Left lung (tissue), 10 donors: ENCODE results near the gene LGR4. TPM values are rescaled to one million over a fixed set of nuclear protein-coding genes. Genes with fewer than 3 reads are reported as not detected.
"Not testable (repeated sequence)": the region's sequence is repeated elsewhere in the genome, so short reads cannot be mapped to it uniquely, and the experiment has no call there.

Source experiments
- ATAC-seq: fragments of 200-7000 bp; cut with Tn5 transposase; one replicate; pipeline ENCODE4 v1.9.1; 2020; ENCODE audit warnings: moderate library complexity
- DNase-seq, 4 donors: peaks; one replicate each; pipeline ENCODE4 v3.0.0-alpha.2; 2013 to 2020
- H3K27ac ChIP-seq, 2 donors: fragments of 200-600 bp; sonication (generic) in 1 of 2; one replicate each; pipeline versions ENCODE4 v1.5.0 to v1.8.0; 2020 to 2021
- H3K27me3 ChIP-seq, 2 donors: fragments of 200-600 bp; sonication (generic) in 1 of 2; one replicate each; pipeline versions ENCODE4 v1.5.0 to v1.8.0; 2020 to 2021
- H3K36me3 ChIP-seq, 2 donors: fragments of 200-600 bp; sonication (generic) in 1 of 2; one replicate each; pipeline versions ENCODE4 v1.5.0 to v1.8.0; 2020 to 2021
- H3K4me1 ChIP-seq, 2 donors: fragments of 200-600 bp; one replicate each; pipeline ENCODE4 v1.8.0; 2021
- H3K4me3 ChIP-seq, 2 donors: fragments of 200-600 bp; sonication (generic) in 1 of 2; one replicate each; pipeline versions ENCODE4 v1.5.0 to v1.8.0; 2020 to 2021; ENCODE audit warnings: mild to moderate bottlenecking in 1 of 2
- H3K9me3 ChIP-seq, 2 donors: fragments of 200-600 bp; sonication (generic) in 1 of 2; one replicate each; pipeline versions ENCODE4 v1.5.0 to v1.8.0; 2020 to 2021
- intact Hi-C, 2 donors: fragments of 100-400 bp; cut with DNase I; formaldehyde crosslinking; loops; one replicate each; pipeline versions ENCODE4 v1.11.2 to v1.14.2; 2022
- polyA plus RNA-seq, 6 donors: library from polyadenylated mRNA; unstranded; fragments of 120-200 nt; gene quantifications; one replicate each; pipeline ENCODE4 v1.2.1, GENCODE V29; 2013; ENCODE audit not compliant: insufficient read length in 6 of 6
- total RNA-seq, 2 donors: library from RNA; stranded (reverse); fragmentation: NEBNext Ultra II Directional; extraction: Animal tissue kit (Norgen Biotek cat#: 25700); gene quantifications; one replicate each; pipeline ENCODE4 v1.2.1, GENCODE V29; 2021
- TF ChIP-seq, protein P1 (sequence below), 2 donors: fragments of 200-600 bp; sonication (generic) in 1 of 2; IDR thresholded peaks; one replicate each; pipeline versions ENCODE4 v1.5.0 to v1.8.0; 2021; ENCODE audit warnings: antibody characterized with exemption in 2 of 2
- donor health status: DM: no; HTN: yes; CAD: no.
- donor health status: DM: no; HTN: no; CAD: no.

The LGR4 gene
- total and polyA plus RNA-seq, 8 donors: 4.0 to 23.7 (median 21.7) TPM

- ATAC-seq (no peak), DNase-seq (no peak)
- TF ChIP-seq, protein P1, sequence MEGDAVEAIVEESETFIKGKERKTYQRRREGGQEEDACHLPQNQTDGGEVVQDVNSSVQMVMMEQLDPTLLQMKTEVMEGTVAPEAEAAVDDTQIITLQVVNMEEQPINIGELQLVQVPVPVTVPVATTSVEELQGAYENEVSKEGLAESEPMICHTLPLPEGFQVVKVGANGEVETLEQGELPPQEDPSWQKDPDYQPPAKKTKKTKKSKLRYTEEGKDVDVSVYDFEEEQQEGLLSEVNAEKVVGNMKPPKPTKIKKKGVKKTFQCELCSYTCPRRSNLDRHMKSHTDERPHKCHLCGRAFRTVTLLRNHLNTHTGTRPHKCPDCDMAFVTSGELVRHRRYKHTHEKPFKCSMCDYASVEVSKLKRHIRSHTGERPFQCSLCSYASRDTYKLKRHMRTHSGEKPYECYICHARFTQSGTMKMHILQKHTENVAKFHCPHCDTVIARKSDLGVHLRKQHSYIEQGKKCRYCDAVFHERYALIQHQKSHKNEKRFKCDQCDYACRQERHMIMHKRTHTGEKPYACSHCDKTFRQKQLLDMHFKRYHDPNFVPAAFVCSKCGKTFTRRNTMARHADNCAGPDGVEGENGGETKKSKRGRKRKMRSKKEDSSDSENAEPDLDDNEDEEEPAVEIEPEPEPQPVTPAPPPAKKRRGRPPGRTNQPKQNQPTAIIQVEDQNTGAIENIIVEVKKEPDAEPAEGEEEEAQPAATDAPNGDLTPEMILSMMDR (IDR thresholded peaks at IDR 0.05): no peak
Observed at GRCh38 chr11:27348340-27348873, 124.2 kb downstream of the LGR4 start.

DNA sequence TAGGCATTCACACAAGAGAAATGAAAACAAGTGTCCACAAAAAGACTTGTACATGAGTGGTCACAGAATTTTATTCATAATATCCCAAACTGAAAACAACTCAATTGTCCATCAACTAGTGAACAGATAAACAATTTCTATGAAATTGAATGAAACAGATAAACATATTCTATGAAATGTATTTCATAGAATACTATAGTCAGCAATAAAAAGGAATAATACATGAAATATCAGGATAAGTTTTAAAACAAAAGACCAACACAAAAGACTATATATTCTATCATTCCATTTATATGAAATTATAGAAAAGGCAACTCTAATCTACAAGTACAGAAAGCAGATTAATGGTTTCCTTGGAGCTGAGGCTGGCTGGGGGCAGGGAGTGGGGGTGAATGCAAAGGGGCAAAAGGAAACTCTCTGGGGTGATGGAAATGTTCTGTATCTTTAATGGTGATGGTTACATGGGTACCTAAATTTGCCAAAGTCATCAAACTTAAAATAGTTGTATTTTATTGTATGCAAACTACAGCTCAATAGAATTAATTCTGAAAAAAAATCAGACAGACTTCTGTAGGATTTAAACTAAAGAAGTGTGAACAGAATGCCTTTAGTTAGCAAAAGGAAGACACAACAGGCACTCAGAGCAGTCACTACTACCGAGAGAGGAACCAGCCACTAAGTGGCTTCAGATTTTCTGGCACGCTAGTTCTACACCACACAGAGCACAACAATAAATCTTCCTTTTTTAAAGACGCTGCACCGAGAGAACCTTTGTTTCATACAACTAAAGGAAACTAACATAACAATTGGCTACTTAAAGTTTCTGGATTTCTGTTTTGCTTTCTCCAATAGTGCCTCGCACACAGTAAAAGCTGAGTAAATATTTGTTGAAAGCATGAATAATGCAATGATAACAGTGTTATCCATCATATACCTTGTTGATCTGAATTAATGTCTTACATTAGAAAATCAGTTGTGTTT lies 124.9 kb downstream of the LGR4 start:
- Histone ChIP-seq H3K36me3 (no peaks in the 10 kb centered on the region), H3K27me3 (no peaks in the 10 kb centered on the region), H3K4me1 (no peaks in the 10 kb centered on the region), H3K4me3 (no peak overlapping the region), H3K27ac (no peak overlapping the region), H3K9me3 (no peaks in the 10 kb centered on the region)
- no peak for ATAC-seq
- TF ChIP-seq, protein P1 (IDR thresholded peaks at IDR 0.05): no peak
- no peak for DNase-seq
- intact Hi-C loops: no loop called here

More at GRCh38 chr11:27348340-27348873, 124.2 kb downstream of the LGR4 start:
- Histone ChIP-seq H3K36me3 (no peaks in the 10 kb centered on the region), H3K27me3 (no peaks in the 10 kb centered on the region), H3K4me1 (no peaks in the 10 kb centered on the region), H3K9me3 (no peaks in the 10 kb centered on the region), H3K4me3 (no peak overlapping the region), H3K27ac (no peak overlapping the region)
- intact Hi-C loops: no loop called here

DNA sequence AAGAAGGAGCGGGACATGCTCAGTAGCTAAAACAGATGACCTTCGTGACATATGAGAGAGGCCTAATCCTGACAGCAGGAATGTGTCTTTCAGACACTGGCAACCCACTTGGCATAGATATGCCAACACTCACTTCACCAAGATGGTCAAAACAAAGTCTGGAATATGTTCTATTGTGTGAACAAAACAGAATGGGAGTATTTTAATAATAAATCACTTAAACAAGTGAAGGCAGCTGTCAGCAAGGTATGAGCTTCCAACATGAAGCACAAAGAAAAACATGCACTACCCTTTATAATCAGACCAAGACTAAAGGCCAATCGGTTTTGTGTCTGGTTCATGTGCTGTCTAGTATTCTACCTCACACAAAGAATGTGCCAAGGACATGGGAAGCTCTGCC lies 132.6 kb downstream of the LGR4 start:
- Histone ChIP-seq H3K4me1 (no peaks in the 10 kb centered on the region), H3K36me3 (no peaks in the 10 kb centered on the region), H3K4me3 (no peak overlapping the region), H3K9me3 (no peaks in the 10 kb centered on the region), H3K27ac (no peak overlapping the region), H3K27me3 (no peaks in the 10 kb centered on the region)
- ATAC-seq (no peak), DNase-seq (no peak)
- TF ChIP-seq, protein P1 (IDR thresholded peaks at IDR 0.05): no peak
- intact Hi-C loops: no loop called here

- H3K36me3 ChIP-seq, intact Hi-C loops, H3K27ac ChIP-seq, H3K9me3 ChIP-seq, H3K4me1 ChIP-seq, H3K27me3 ChIP-seq, ATAC-seq, H3K4me3 ChIP-seq, DNase-seq: not testable (repeated sequence)
Observed at GRCh38 chr11:27334764-27335163, 137.8 kb downstream of the LGR4 start.

DNA sequence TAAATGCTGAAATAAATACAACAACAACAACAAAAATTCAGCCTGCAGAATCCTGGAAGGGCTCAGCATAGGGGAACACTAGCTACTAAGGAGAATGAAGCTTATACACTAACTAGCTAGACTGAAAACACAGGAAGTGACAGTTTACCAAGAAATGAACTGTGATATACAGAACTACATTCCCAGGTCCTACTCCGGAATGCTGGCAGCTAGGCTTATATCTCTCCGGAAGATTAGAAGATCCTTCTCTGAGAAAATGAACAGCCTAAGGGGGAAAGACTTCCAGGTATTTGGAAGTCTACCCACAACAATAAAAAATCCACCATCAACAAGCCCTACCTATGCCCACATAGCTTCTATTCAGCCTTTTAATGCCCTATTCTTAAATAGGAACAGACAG lies 140.6 kb downstream of the LGR4 start:
- H3K27ac ChIP-seq: no peak overlapping the region
- ATAC-seq (no peak), DNase-seq (peak in 1 of 4 donors; percentile 20)
- TF ChIP-seq, protein P1 (IDR thresholded peaks at IDR 0.05): no peak
- no peak overlapping the region for H3K4me3 ChIP-seq
- peaks cover 0 to 5% of the 10 kb centered on the region in 2 donors for H3K4me1 ChIP-seq
- intact Hi-C loops: no loop called here
- no peaks in the 10 kb centered on the region for H3K36me3 ChIP-seq
- no peaks in the 10 kb centered on the region for H3K9me3 ChIP-seq
- H3K27me3 ChIP-seq: no peaks in the 10 kb centered on the region
